ENCODE measurements around the gene CSNK2B. TPM values are rescaled to one million over a fixed set of nuclear protein-coding genes. Genes with fewer than 3 reads are reported as not detected.

Gene CSNK2B
- total RNA-seq, 2 donors from 2014 or later = 84.8 to 116 TPM

Small RNAs within 50 kb of the gene (microRNA-seq; reads per million reads assigned to microRNA genes)
- 0 to 0.20 reads per million in 2 donors for gene MIR4646
- gene MIR6832 = 0.20 to 0.27 reads per million in 2 donors

Other genes starting within 250 kb of the CSNK2B start
- gene MICB, start 167.9 kb upstream of the CSNK2B start, total RNA-seq = 1 to 10 TPM; 2.1 to 2.2 TPM
- not detected for gene MCCD1, start 137.1 kb upstream of the CSNK2B start, total RNA-seq
- gene DDX39B, start 124.1 kb upstream of the CSNK2B start, total RNA-seq = 100 to 1,000 TPM; 188 to 224 TPM
- 1 to 10 TPM; 1.9 to 2.7 TPM for gene ATP6V1G2, start 119.5 kb upstream of the CSNK2B start, total RNA-seq
- gene NFKBIL1, start 118.5 kb upstream of the CSNK2B start, total RNA-seq = 10 to 100 TPM; 12.9 to 14.8 TPM
- not detected for gene LTA, start 93.8 kb upstream of the CSNK2B start, total RNA-seq
- under 1 TPM; 0.53 to 0.92 TPM for gene TNF, start 90.5 kb upstream of the CSNK2B start, total RNA-seq
- gene LTB, start 83.7 kb upstream of the CSNK2B start, total RNA-seq = 1 to 10 TPM in 1 of 2 donors, under 1 TPM in 1; 0.84 to 1.4 TPM
- 10 to 100 TPM in 1 of 2 donors, 1 to 10 TPM in 1; 9.4 to 16.0 TPM for gene LST1, start 79.8 kb upstream of the CSNK2B start, total RNA-seq
- gene NCR3, start 73.1 kb upstream of the CSNK2B start, total RNA-seq = under 1 TPM in 1 of 2 donors, not detected in 1; 0.47 TPM
- 10 to 100 TPM; 17.0 to 37.4 TPM for gene AIF1, start 50.8 kb upstream of the CSNK2B start, total RNA-seq
- gene PRRC2A, start 45.4 kb upstream of the CSNK2B start, total RNA-seq = 100 to 1,000 TPM in 1 of 2 donors, 10 to 100 TPM in 1; 85.0 to 108 TPM
- gene BAG6, start 13.4 kb upstream of the CSNK2B start, total RNA-seq = 100 to 1,000 TPM; 206 to 294 TPM
- gene APOM, start 10.2 kb upstream of the CSNK2B start, total RNA-seq = 1 to 10 TPM; 1.4 to 1.7 TPM
- gene C6orf47, start 5.3 kb upstream of the CSNK2B start, total RNA-seq = 10 to 100 TPM; 17.5 to 20.1 TPM
- 10 to 100 TPM; 12.3 to 15.7 TPM for gene GPANK1, start 1.1 kb upstream of the CSNK2B start, total RNA-seq
- gene LY6G5B, start 3.9 kb downstream of the CSNK2B start, total RNA-seq = 1 to 10 TPM; 3.2 to 8.8 TPM
- 1 to 10 TPM; 2.2 to 2.5 TPM for gene LY6G5C, start 15.0 kb downstream of the CSNK2B start, total RNA-seq
- gene ABHD16A, start 37.2 kb downstream of the CSNK2B start, total RNA-seq = 10 to 100 TPM; 33.5 to 36.3 TPM
- not detected for gene LY6G6F, start 40.8 kb downstream of the CSNK2B start, total RNA-seq
- not detected for gene LY6G6D, start 49.3 kb downstream of the CSNK2B start, total RNA-seq
- not detected for gene LY6G6C, start 55.7 kb downstream of the CSNK2B start, total RNA-seq
- gene MPIG6B, start 57.3 kb downstream of the CSNK2B start, total RNA-seq = under 1 TPM; 0.39 to 0.41 TPM
- gene DDAH2, start 63.2 kb downstream of the CSNK2B start, total RNA-seq = 10 to 100 TPM; 55.6 to 56.2 TPM
- gene CLIC1, start 70.5 kb downstream of the CSNK2B start, total RNA-seq = 100 to 1,000 TPM; 151 to 196 TPM
- gene MSH5, start 73.9 kb downstream of the CSNK2B start, total RNA-seq = 1 to 10 TPM; 2.6 to 3.0 TPM
- under 1 TPM; 0.71 to 0.73 TPM for gene SAPCD1, start 96.6 kb downstream of the CSNK2B start, total RNA-seq
- 1 to 10 TPM; 4.8 to 6.2 TPM for gene VWA7, start 111.2 kb downstream of the CSNK2B start, total RNA-seq
- 10 to 100 TPM; 24.8 to 39.3 TPM for gene VARS1, start 129.7 kb downstream of the CSNK2B start, total RNA-seq
- 10 to 100 TPM; 24.3 to 29.4 TPM for gene LSM2, start 140.9 kb downstream of the CSNK2B start, total RNA-seq
- gene HSPA1L, start 149.2 kb downstream of the CSNK2B start, total RNA-seq = 1 to 10 TPM; 1.1 to 2.6 TPM
- gene HSPA1A, start 149.5 kb downstream of the CSNK2B start, total RNA-seq = 100 to 1,000 TPM; 197 to 288 TPM
- gene HSPA1B, start 161.7 kb downstream of the CSNK2B start, total RNA-seq = 100 to 1,000 TPM; 142 to 192 TPM
- gene NEU1, start 196.7 kb downstream of the CSNK2B start, total RNA-seq = 10 to 100 TPM; 26.8 to 31.8 TPM
- gene SLC44A4, start 212.9 kb downstream of the CSNK2B start, total RNA-seq = not detected
- gene EHMT2, start 231.6 kb downstream of the CSNK2B start, total RNA-seq = 10 to 100 TPM; 12.9 to 20.2 TPM
- 1 to 10 TPM; 2.5 to 4.6 TPM for gene ZBTB12, start 236.0 kb downstream of the CSNK2B start, total RNA-seq

Measured in left cardiac atrium (tissue), 2 donors.